GM18508 (cell line): Measurements from ENCODE around the gene IL1RN.
"Not testable (repeated sequence)": the region's sequence is repeated elsewhere in the genome, so short reads cannot be mapped to it uniquely, and the experiment has no call there.

Experiments
- ATAC-seq: cut with Tn5 transposase; IDR thresholded peaks from one replicate; pipeline ENCODE4 v1.9.1; 2021; ENCODE audit warnings: moderate number of reproducible peaks; ENCODE audit not compliant: insufficient read depth, unreplicated experiment

Gene IL1RN, protein sequence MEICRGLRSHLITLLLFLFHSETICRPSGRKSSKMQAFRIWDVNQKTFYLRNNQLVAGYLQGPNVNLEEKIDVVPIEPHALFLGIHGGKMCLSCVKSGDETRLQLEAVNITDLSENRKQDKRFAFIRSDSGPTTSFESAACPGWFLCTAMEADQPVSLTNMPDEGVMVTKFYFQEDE

DNA sequence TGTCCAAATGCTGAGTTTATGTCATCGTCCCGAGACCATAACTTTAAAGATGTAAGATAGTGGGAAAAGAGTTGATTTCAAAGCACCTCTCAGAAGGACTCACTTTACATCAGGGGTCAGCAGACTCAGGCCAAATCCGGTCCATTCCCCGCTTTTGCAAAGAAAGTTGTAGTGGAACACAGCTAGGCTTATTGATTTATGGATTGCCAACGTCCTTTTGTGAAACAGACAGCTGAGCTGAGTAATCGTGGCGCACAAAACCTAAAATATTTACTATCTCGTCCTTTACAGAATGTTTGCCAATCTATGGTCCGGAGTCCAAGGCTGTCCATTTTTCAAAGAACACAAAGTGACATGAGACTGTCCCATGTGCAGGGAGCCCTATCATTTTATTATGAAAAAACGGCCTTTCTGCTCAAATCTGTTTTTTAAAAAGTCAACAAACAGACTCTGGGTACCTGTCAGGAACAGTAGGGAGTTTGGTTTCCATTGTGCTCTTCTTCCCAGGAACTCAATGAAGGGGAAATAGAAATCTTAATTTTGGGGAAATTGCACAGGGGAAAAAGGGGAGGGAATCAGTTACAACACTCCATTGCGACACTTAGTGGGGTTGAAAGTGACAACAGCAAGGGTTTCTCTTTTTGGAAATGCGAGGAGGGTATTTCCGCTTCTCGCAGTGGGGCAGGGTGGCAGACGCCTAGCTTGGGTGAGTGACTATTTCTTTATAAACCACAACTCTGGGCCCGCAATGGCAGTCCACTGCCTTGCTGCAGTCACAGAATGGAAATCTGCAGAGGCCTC lies at the start of gene IL1RN:
TSS of gene IL1RN (plus strand) at position 754 of the 801 bp plus-strand sequence. CDS start at position 781, 27 bp downstream.
- no peak for ATAC-seq

DNA sequence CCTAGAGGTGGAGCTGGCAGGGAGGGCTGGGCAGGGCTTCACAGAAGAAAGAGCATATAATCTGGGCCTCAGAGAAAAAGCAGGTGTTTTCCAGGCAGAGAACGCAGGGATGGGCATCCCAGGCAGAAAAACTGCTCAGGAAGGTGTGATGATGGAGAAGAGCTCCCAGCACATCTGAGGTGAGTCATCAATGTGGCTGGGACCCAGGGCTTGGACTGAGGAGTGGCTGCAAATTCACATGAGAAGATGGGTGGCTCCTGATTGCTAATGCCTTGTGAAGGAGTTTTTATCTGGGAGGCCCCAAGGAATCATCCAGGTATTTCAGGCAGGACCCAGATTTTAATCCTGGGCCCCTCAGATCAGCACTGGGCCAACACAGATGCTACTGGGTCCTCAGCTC lies 49.5 kb upstream of the IL1RN start:
- ATAC-seq = no peak

DNA sequence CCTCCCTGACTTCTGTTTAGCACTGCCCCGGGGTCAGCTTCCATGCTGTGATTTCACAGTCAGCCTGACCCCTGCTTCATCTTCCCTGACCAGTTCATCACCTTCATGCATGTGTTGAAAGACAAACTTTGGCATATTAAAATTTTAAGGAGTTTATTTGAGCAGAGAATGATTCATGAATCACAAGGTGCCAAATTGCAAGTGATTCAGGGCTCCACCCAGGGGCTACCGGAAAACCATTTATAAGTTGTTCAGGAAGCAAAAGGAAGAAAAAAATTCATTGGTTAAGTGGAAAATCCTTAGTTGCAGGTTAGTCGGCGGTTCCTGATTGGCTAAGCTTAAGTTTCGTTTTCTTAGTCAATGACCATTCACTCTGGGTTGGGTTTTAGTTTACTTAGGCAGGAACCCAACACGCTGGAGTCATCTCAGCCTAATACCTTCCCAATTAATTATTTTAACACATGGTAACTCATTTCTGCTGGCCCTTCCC lies 49.0 kb upstream of the IL1RN start:
- no peak for ATAC-seq

DNA sequence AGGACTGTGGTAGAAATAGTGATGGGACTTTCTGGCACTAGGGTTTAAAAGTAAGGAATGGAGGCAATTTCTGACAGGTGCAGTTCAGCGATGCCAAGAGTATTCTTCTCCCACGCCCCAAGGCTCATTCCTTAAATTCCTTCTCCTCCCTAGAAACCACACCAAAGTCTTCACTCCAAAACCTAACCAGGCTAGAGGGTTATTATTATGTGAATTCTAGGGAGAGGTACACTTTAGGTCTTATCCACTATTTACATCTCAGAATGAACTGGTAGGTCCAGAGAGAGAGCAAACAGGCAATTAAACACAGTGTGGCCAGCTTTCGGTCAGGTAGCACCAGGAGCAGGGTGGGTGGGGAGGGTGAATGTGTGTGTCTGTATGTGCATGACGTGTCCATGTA lies 48.3 kb upstream of the IL1RN start:
- ATAC-seq = no peak

GRCh38 chr2:113080134-113080533 lies 47.3 kb upstream of the IL1RN start:
- peak; percentile 52 for ATAC-seq

- no peak for ATAC-seq
Measured at GRCh38 chr2:113081488-113082210, 45.7 kb upstream of the IL1RN start.

DNA sequence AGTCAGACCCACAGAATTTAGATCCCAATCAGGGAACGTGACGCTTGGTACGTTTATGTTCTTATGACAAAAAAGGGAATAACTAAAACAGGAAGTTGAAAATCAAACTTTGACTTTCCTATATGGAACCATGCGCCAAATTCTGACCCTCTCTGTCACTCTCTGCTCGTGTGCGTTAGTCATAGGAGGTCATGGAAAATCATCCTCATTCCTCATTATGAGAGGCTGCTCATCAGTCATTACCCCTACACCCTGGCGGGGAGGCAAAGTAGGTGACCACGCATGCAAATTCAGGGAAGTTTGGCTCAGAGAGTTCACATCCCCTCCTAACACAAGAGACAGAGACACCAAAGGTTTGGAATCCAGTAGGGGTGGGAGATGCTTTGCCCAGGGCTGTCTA lies 44.1 kb upstream of the IL1RN start:
- ATAC-seq = no peak

GRCh38 chr2:113084249-113085000 lies 43.0 kb upstream of the IL1RN start:
- no peak for ATAC-seq

GRCh38 chr2:113085542-113085941 lies 41.9 kb upstream of the IL1RN start:
- no peak for ATAC-seq

- ATAC-seq = no peak
Measured at GRCh38 chr2:113088213-113088992, 39.0 kb upstream of the IL1RN start.

- ATAC-seq = no peak
Measured at GRCh38 chr2:113089916-113090315, 37.5 kb upstream of the IL1RN start.

DNA sequence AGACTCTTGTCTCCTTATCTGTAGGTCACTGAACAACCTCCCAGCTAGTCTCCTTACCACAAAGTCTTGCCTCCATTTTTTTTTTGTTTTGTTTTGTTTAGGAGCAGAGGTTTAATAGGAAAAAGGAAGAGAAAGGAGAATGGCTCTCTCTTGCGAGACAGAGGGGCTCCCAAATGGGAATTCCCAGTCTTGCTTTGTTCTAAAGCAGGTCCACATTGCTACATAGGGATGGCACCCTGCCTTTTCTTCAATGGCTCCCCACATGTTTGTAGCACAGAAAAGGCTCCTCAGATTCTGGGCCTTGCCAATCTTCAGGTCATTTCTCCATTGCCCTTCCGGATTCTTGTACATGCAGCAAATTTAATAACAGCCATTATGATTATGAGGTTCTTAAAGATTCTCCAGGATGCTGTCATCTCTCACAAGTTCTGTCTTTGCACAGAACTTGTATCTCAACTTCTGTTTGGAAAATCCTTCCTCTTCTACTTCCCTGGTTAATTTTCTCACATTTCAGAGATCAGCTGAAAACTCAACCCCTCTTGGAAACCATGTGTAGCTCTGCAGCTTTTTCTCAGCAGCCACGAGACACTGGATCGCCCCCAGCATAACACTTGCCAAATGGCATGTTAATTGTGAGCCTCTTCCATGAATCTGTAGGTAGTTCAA lies 36.0 kb upstream of the IL1RN start:
- ATAC-seq = no peak

DNA sequence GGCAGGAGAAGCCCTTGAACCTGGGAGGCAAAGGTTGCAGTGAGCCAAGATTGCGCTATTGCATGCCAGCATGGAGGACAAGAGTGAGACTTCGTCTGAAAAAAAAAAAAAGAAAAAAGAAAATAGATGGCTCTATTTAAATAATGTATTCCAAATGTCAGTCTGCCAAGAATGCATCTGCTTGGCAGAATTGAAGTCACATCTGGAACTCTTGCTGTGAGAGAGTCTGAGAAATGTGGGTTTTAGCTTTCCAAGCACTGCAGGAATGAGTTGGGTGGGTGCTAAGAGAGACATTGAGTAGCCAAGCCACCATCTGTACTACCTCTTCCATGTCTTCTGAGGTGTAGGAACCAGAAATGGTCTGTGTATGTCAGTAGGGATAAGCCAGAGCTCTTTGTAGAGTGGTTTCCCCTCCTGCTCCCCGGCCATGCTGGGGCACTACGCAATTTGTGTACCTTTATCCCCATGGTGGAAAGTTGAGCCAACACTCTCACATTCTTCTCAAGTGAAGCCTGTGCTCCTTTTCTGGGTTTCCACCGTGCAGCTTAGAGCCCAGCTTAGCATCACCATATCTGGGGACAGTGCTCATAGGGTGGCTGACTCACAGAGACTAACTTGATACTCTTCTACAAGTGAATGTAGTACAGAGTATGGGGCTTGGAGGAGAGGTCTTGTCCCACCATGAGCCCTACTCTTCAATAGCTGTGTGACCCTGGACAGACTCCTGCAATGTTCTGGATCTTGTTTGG lies 34.4 kb upstream of the IL1RN start:
- ATAC-seq = no peak

- no peak for ATAC-seq
Measured at GRCh38 chr2:113093613-113093977, 33.8 kb upstream of the IL1RN start.

GRCh38 chr2:113096306-113096705 lies 31.1 kb upstream of the IL1RN start:
- not testable (repeated sequence) for ATAC-seq

- ATAC-seq = not testable (repeated sequence)
Measured at GRCh38 chr2:113096842-113097618, 30.4 kb upstream of the IL1RN start.

GRCh38 chr2:113098041-113098440 lies 29.4 kb upstream of the IL1RN start:
- ATAC-seq = no peak

DNA sequence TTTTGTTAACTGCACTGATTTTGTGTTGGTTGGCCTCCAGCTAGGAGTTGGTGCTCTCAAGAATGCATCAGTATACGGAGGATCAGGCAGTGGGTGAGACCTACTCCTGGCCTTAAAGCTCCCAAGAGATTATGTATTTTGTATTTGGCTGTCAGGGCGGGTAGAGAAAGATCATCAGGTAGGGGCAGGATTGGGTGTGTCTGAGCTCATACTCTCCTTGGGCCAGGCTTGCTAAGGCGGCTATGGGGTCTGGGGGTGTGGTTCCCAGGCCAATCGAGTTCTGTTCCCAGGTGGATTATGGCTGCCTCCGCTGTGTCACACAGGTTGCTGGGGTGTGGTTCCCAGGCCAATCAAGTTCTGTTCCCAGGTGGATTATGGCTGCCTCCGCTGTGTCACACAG lies 28.9 kb upstream of the IL1RN start:
- ATAC-seq = no peak
